ENCODE data around the gene RHBDF1.

Gene RHBDF1

DNA sequence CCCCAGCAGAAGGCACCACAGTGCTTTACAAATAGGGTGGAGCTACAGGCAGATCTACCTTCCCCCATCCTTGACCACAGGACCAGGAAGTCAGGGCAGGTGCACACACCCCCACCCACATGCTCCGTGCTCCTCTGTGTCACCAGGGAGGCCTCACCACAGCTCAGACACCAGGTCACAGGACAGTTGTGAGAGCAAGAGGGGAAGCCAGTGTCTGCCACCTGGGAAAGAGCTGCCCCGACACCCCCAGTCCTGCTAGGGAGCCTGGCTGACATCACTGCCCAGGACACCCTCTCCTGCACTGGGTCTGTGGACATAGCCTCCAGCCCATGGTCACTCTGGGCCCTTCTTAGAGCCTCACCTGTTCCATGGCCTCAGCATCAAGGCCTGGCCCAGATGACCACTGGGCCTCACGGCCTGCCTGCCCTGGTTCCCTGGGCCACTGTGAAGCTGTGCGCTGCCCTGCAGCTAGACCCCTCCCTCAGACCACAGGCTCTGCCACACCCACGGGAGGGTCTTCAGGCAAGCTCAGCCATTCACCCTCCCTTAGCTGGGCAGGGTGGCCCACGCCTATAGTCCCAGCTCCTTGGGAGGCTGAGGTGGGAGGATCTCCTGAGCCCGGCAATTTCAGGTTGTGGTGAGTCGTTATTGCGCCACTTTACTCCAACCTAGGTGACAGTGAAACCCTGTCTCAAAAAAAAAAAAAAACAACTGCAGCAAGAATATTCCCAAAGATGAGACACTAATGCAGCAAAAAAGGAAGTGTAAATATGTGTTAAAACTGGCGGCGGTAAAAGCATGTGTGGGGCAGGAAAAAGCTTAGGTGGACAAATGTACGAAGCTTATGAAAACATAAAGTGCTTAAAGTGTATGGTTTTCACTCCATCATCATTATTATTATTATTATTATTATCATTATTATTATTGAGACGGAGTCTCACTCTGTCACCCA, 33.2 kb downstream of the RHBDF1 start:
- TF ChIP-seq, protein P1, sequence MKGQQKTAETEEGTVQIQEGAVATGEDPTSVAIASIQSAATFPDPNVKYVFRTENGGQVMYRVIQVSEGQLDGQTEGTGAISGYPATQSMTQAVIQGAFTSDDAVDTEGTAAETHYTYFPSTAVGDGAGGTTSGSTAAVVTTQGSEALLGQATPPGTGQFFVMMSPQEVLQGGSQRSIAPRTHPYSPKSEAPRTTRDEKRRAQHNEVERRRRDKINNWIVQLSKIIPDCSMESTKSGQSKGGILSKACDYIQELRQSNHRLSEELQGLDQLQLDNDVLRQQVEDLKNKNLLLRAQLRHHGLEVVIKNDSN (IDR thresholded peaks at IDR 0.05), result no peak
- TF ChIP-seq RAD21 (IDR thresholded peaks at IDR 0.05; ENCODE audit: low read depth), result no peak
- TF ChIP-seq EGR1 (IDR thresholded peaks at IDR 0.05), result no peak
- no peak for TF ChIP-seq CREB1 (IDR thresholded peaks at IDR 0.05; ENCODE audit: low read depth)
- no peak for TF ChIP-seq EP300 (IDR thresholded peaks at IDR 0.05; ENCODE audit: borderline replicate concordance)
- TF ChIP-seq TAF1 (IDR thresholded peaks at IDR 0.05; ENCODE audit: low read depth), result no peak
- no peak for TF ChIP-seq NFIC (IDR thresholded peaks at IDR 0.05)
- no peak for TF ChIP-seq ZBTB7A (IDR thresholded peaks at IDR 0.05; ENCODE audit: low read depth)
- no peak for TF ChIP-seq FOXM1 (IDR thresholded peaks at IDR 0.05; ENCODE audit: borderline replicate concordance, low read depth)
- TF ChIP-seq, protein P2, sequence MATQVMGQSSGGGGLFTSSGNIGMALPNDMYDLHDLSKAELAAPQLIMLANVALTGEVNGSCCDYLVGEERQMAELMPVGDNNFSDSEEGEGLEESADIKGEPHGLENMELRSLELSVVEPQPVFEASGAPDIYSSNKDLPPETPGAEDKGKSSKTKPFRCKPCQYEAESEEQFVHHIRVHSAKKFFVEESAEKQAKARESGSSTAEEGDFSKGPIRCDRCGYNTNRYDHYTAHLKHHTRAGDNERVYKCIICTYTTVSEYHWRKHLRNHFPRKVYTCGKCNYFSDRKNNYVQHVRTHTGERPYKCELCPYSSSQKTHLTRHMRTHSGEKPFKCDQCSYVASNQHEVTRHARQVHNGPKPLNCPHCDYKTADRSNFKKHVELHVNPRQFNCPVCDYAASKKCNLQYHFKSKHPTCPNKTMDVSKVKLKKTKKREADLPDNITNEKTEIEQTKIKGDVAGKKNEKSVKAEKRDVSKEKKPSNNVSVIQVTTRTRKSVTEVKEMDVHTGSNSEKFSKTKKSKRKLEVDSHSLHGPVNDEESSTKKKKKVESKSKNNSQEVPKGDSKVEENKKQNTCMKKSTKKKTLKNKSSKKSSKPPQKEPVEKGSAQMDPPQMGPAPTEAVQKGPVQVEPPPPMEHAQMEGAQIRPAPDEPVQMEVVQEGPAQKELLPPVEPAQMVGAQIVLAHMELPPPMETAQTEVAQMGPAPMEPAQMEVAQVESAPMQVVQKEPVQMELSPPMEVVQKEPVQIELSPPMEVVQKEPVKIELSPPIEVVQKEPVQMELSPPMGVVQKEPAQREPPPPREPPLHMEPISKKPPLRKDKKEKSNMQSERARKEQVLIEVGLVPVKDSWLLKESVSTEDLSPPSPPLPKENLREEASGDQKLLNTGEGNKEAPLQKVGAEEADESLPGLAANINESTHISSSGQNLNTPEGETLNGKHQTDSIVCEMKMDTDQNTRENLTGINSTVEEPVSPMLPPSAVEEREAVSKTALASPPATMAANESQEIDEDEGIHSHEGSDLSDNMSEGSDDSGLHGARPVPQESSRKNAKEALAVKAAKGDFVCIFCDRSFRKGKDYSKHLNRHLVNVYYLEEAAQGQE (IDR thresholded peaks at IDR 0.05; ENCODE audit: low read depth), result no peak
- TF ChIP-seq YY1 (IDR thresholded peaks at IDR 0.05; ENCODE audit: low read depth), result no peak
- no peak for TF ChIP-seq CEBPB (IDR thresholded peaks at IDR 0.05)

DNA sequence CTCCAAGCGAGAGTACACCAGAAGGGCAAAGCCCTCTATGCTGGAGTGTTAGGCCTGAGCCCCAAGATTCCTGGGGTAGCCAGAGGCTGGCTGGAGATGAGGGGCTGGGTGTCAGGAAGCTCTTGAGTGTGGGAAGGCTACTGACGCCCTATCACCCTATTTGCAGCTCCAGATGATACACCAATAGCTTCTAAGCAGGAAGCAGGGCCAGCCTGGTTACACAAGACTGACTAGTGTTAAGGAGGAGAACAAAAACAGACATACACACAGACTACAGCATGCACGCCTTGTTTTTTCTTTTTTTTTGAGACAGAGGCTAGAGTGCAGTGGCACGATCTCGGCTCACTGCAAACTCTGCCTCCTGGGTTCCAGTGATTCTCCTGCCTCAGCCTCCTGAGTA, 34.9 kb downstream of the RHBDF1 start:
- TF ChIP-seq NFIC (IDR thresholded peaks at IDR 0.05) (no peak), CREB1 (IDR thresholded peaks at IDR 0.05; ENCODE audit: low read depth) (no peak), CEBPB (IDR thresholded peaks at IDR 0.05) (no peak), EP300 (IDR thresholded peaks at IDR 0.05; ENCODE audit: borderline replicate concordance) (no peak)

DNA sequence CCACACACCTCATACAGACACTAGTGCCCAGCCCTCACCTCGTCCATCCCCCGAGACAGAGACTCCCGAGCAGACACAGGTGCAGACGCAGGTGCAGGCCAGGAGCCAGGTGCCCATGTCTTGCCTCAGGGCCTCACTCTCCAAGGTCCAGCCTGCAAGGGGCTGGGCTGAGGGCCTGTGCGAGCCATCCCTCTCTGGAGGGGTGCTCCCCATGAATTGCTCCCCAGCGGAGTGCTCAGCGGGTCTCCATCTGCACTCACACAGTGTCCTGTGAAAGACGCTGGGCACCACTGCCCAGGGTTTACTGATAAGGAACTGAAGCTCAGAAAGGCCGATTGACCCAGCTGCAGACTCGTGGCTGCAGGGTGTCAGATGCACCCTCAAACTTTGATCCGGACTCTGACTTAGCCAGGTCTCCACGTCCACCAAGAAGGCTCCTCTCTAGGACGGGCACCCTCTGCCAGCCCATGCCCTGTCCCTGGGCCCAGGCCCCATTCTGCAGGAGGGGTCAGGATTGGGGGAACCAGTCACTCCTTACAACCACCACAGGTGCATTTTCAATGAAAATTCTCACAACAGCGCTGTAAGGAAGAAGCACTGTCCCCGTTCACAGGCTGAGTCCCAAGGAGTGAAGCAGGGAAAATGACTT, 36.0 kb downstream of the RHBDF1 start:
- no peak for TF ChIP-seq TCF12 (IDR thresholded peaks at IDR 0.05; ENCODE audit: low read depth)
- TF ChIP-seq, protein P1 (IDR thresholded peaks at IDR 0.05), result no peak
- no peak for TF ChIP-seq TEAD4 (IDR thresholded peaks at IDR 0.05)
- TF ChIP-seq, protein P2 (IDR thresholded peaks at IDR 0.05; ENCODE audit: low read depth), result no peak
- no peak for TF ChIP-seq FOXM1 (IDR thresholded peaks at IDR 0.05; ENCODE audit: borderline replicate concordance, low read depth)

DNA sequence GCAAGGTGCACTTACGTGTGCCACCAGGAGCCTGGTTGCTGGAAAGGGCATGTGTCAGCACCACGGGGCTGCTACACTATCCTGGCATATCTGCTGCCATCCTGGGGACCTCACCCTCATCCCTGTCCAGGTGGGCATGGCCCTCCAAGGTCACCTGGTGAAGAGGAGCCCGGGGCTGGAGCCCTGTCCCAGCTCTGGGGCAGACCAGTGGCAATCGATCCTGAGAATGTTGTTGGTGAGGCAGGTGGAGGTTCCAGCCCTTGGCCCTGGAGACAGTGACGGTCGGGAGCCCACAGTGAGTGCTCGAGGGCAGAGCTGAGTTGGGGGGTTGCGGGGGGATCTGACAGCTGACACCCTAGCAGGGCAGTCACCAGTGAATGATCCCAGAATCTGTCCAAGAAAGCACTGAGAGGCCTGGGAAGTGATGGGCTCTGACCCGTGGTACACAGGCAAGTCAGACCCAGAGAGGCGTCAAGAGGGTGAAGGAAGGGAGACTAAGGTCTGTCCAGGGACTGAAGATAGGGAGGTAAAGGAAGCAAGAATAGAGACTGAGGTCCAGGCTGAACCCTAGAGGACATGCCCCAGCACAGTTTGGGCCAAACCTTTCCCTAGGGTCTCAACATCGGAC, 36.6 kb downstream of the RHBDF1 start:
- no peak for TF ChIP-seq CEBPB (IDR thresholded peaks at IDR 0.05)
- TF ChIP-seq EGR1 (IDR thresholded peaks at IDR 0.05), result no peak
- TF ChIP-seq, protein P3, sequence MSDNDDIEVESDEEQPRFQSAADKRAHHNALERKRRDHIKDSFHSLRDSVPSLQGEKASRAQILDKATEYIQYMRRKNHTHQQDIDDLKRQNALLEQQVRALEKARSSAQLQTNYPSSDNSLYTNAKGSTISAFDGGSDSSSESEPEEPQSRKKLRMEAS (IDR thresholded peaks at IDR 0.05), result no peak
- TF ChIP-seq YY1 (IDR thresholded peaks at IDR 0.05; ENCODE audit: low read depth), result no peak
- TF ChIP-seq TAF1 (IDR thresholded peaks at IDR 0.05; ENCODE audit: low read depth), result no peak
- TF ChIP-seq, protein P2 (IDR thresholded peaks at IDR 0.05; ENCODE audit: low read depth), result no peak
- TF ChIP-seq NFIC (IDR thresholded peaks at IDR 0.05), result no peak
